Brain pericyte (primary cell): ENCODE results near the gene HNRNPC.
"Not testable (repeated sequence)": the region's sequence is repeated elsewhere in the genome, so short reads cannot be mapped to it uniquely, and the experiment has no call there.

Source experiments
- DNase-seq: peaks from one replicate; pipeline ENCODE4 v3.0.0-alpha.2; 2012; ENCODE audit warnings: low read depth, low spot score

Gene HNRNPC

GRCh38 chr14:21245813-21246212 is 23.4 kb downstream of the HNRNPC start:
- no peak for DNase-seq

GRCh38 chr14:21244544-21244943 is 24.7 kb downstream of the HNRNPC start:
- DNase-seq, result no peak

- no peak for DNase-seq
Observed at GRCh38 chr14:21241218-21241819, 27.9 kb downstream of the HNRNPC start.

GRCh38 chr14:21240417-21240816 is 28.8 kb downstream of the HNRNPC start:
- DNase-seq, result no peak

GRCh38 chr14:21238823-21239518 is 30.3 kb downstream of the HNRNPC start:
- DNase-seq, result no peak

GRCh38 chr14:21236948-21237797 is 32.1 kb downstream of the HNRNPC start:
- DNase-seq, result no peak

GRCh38 chr14:21234112-21234511 is 35.1 kb downstream of the HNRNPC start:
- DNase-seq, result no peak

- DNase-seq, result no peak
Observed at GRCh38 chr14:21233457-21234076, 35.7 kb downstream of the HNRNPC start.

GRCh38 chr14:21231020-21231652 is 38.1 kb downstream of the HNRNPC start:
- no peak for DNase-seq

- DNase-seq, result no peak
Observed at GRCh38 chr14:21229821-21230220, 39.4 kb downstream of the HNRNPC start.

GRCh38 chr14:21227981-21228380 is 41.3 kb downstream of the HNRNPC start:
- DNase-seq, result no peak

- DNase-seq, result no peak
Observed at GRCh38 chr14:21227150-21227549, 42.1 kb downstream of the HNRNPC start.

GRCh38 chr14:21226467-21226866 is 42.8 kb downstream of the HNRNPC start:
- DNase-seq, result no peak

- DNase-seq, result not testable (repeated sequence)
Observed at GRCh38 chr14:21225164-21225563, 44.1 kb downstream of the HNRNPC start.

- DNase-seq, result no peak
Observed at GRCh38 chr14:21220874-21221477, 48.3 kb downstream of the HNRNPC start.

GRCh38 chr14:21219561-21220111 is 49.6 kb downstream of the HNRNPC start:
- no peak for DNase-seq

- DNase-seq, result no peak
Observed at GRCh38 chr14:21219120-21219519, 50.1 kb downstream of the HNRNPC start.

GRCh38 chr14:21215879-21216251 is 53.4 kb downstream of the HNRNPC start:
- DNase-seq, result no peak

- no peak for DNase-seq
Observed at GRCh38 chr14:21215130-21215878, 53.9 kb downstream of the HNRNPC start.

GRCh38 chr14:21213652-21214051 is 55.6 kb downstream of the HNRNPC start:
- no peak for DNase-seq
